Fibroblast of skin of right biceps (primary cell): Measurements from ENCODE around the gene GUK1.

ENCODE experiments used
- DNase-seq: peaks from one replicate; pipeline ENCODE4 v3.0.0-alpha.2; 2013

GUK1 gene

DNA sequence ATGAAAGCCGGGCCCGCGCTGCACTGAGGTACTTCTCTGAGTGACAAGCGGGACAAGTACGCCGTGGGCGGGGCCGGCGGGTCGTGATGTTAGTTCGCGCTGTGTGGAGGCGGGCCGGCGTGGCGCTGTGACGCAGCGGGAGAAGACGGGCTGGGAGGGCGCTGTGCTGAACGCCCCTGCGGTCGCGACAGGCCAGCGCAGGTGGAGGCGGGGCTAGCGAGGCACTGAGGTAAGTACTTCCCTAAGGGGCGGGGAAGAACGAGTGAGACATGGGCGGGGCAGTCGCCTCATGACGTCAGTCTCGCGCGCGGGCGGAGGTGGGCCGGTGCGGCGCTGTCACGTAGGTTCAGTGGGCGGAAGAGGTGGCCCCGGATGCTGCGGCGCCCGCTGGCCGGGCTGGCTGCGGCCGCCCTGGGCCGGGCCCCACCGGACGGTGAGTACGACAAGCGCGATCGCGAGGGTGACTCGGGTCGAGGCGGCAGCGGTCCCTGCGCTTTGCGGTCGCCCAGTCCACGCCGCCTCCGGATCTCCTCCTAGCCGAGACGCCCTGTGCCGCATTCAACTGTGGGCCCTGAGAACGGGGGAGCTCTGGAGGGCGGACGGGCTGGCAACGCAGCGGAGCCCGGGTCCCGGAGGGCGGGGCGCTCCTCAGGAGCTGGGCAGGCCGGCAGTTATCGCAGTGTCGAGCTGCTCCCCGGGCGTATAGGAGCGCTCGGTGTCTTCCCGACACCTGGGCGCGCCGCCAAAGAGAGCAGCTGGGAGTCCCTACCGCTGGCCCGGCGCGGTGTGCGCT lies at the start of gene GUK1:
Gene GUK1 (plus strand): TSS at position 349 of the 793 bp plus-strand sequence. CDS start 24 bp downstream, at position 373.
- DNase-seq, result peak; percentile 100

DNA sequence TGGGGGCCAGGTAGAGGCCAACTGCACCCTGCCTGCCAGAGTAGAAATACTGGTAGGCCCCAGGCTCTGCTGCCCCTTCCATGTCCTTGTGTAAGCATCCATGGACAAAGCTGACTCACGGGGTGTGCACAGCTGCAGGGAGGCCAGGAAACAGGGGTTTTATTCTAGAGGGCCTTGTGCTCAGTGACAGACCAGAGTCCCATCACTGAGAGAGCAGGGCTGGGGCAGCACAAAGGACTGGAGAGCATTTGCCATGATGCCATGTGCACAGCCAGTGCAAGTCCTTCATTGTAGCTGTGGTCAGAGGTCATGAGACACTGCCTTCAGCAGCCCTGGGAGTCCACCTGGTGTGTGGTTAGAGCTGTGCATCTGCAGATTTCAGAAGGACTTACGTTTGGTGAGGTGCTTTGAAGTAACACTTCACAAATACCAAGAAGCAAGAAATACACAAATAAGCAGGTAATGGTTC lies 49.4 kb upstream of the GUK1 start:
- DNase-seq, result no peak

DNA sequence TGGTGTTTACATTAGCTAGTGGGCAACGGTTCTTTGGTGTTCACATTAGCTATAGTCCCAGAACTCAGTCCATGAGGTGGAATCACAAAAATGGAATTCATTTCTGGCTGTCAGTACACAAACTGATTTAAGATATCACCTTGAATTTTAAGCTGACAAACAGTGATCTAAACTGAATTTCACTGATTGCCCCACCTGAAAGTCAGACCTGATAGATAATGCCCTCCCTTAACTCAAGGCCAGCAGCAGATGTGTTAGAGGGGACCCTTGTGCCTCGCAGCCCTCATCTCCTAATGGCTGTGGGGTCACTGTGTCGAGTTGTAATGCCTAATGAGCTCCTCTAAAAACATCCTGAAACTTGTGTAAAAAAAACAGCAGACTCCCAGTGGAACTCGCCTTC lies 49.0 kb upstream of the GUK1 start:
- DNase-seq, result no peak

- DNase-seq, result no peak
Measured at GRCh38 chr1:228092342-228093049, 47.6 kb upstream of the GUK1 start.

- DNase-seq, result no peak
Measured at GRCh38 chr1:228093050-228093906, 46.8 kb upstream of the GUK1 start.

DNA sequence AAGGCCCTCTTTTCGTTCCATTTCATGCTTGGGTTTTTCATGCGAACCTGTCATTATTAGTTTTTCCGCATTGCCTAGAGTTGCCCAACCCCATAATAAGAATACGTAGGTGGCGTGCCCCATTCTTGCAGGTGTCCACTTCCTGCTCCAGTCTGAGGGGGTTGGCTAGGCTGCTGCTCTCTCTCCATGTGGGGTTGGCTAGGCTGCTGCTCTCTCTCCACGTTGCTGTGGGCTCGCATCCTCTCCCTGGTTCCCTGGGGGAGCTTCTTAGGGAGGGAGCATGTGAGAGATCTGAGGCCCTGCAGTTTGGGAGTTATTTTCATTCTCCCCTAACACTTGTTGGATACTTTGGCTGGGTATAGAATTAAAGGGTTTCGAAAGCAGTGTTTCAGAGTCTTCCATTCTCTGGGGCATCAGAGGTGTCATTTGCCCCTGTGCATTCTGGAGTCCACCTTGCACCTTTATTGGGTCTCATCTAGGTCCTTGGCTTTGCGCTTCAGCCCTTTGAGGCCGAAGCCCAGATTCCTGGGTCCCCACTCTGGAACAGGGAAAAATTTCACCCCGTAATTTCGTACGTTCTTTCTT lies 45.6 kb upstream of the GUK1 start:
- DNase-seq, result no peak

- no peak for DNase-seq
Measured at GRCh38 chr1:228095161-228095560, 44.9 kb upstream of the GUK1 start.

- no peak for DNase-seq
Measured at GRCh38 chr1:228095938-228096337, 44.1 kb upstream of the GUK1 start.

GRCh38 chr1:228096416-228097332 lies 43.4 kb upstream of the GUK1 start:
- no peak for DNase-seq

- no peak for DNase-seq
Measured at GRCh38 chr1:228097333-228098081, 42.6 kb upstream of the GUK1 start.

- no peak for DNase-seq
Measured at GRCh38 chr1:228098323-228098931, 41.7 kb upstream of the GUK1 start.

DNA sequence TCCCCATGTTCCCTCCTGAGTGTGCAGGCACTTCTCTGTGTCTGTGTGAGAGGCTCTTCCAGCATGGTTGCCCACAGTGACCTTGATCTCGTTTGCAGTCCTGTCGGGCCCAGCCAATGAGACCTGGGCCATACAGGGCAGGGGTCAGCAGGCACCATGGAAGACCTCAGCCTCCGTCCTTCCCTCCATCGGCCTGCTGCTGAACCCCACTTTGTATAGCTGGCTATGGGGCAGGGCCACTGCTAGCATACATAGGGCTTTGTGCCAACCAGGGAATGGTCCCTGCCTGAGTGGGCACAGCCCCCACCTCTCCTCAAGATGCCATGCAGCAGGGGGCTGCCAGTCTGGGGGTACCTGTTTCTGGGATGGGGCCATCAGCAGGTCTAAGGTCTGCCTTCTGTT lies 40.7 kb upstream of the GUK1 start:
- no peak for DNase-seq

GRCh38 chr1:228100822-228101613 lies 39.1 kb upstream of the GUK1 start:
- no peak for DNase-seq

DNA sequence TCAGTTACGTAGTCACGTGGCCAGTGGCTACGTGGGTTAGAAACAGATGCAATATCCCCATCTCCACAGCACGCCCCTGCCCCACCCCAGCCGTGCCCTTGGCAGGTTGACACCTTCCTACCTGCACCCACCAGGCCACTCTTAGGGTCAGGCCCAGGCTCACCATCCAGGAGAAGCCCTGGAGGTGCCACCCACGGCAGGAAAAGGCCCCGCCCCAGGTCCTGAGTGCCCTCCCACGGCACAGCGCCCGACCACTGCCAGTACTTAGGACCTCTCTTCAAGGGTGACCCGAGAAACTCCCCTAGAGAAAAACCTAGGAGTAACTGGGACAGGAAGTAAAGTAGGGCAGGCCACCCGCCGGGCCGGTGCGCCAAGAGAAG lies 38.5 kb upstream of the GUK1 start:
- DNase-seq, result no peak

DNA sequence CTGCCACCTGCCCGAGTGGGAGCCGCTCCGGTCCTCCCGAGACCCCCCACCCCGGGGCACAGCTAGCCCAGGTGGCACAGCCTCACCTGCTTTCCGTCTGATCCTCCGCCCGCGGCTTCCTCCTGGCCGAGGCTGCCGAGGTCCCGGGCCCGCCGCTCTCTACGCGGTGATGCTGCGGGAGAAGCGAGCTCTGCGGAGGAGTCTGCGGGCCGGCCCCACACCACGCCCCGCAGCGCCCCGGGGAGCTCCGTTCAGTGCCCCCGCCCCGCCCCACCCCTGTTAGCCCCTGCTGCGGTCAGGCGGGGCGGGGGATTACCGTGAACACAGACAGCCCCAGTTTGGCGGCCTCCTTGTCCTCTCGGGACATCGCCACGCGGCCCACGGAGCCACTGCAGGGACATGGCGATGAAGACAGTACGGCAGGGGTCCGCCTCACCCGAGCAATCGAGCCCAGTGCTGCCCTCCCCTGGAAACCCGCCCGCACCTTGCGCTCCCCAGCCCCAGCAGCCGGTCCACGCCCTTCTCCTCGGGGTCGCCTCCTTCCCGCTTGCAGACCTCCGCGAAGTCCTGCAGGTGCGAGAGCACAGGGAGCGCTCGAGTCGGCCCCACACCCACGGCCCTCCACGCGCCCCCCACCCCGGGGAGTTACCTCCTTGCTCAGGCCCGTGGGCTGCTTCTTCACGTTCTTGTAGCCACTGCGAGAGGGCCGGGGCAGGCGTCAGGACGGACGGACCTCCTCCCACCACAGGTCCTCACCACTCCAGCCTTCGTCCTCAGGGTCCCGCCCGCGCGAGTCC lies 37.9 kb upstream of the GUK1 start:
- DNase-seq, result no peak

GRCh38 chr1:228102791-228103620 lies 37.1 kb upstream of the GUK1 start, which contains the start of gene C1orf35:
TSS of gene C1orf35 (minus strand) at chr1:228103325. CDS start at chr1:228103227, 98 bp downstream.
- DNase-seq, result peak; percentile 92

- DNase-seq, result peak; percentile 48
Measured at GRCh38 chr1:228104526-228105269, 35.4 kb upstream of the GUK1 start.
